ENCODE data around the gene RNU4-1.

The RNU4-1 gene

GRCh38 chr12:120287491-120287890 is 5.5 kb downstream of the RNU4-1 start:
- DNase-seq: no peak

- DNase-seq: no peak
Observed at GRCh38 chr12:120286768-120287490, 6.1 kb downstream of the RNU4-1 start.

GRCh38 chr12:120284381-120284780 is 8.7 kb downstream of the RNU4-1 start:
- DNase-seq: no peak

GRCh38 chr12:120283318-120283717 is 9.7 kb downstream of the RNU4-1 start:
- no peak for DNase-seq

- DNase-seq: no peak
Observed at GRCh38 chr12:120278137-120279069, 14.6 kb downstream of the RNU4-1 start.

GRCh38 chr12:120276734-120277133 is 16.3 kb downstream of the RNU4-1 start:
- no peak for DNase-seq

- DNase-seq: no peak
Observed at GRCh38 chr12:120267736-120268135, 25.3 kb downstream of the RNU4-1 start.

GRCh38 chr12:120266180-120266870 is 26.7 kb downstream of the RNU4-1 start:
- no peak for DNase-seq

- peak; percentile 64 for DNase-seq
Observed at GRCh38 chr12:120265473-120266179, 27.4 kb downstream of the RNU4-1 start, which contains the start of gene PXN. TSS of gene PXN (minus strand) at chr12:120265730. CDS start at chr12:120265629, 101 bp downstream.

GRCh38 chr12:120264904-120265472 is 28.0 kb downstream of the RNU4-1 start:
- DNase-seq: no peak

- no peak for DNase-seq
Observed at GRCh38 chr12:120264086-120264903, 28.7 kb downstream of the RNU4-1 start.

GRCh38 chr12:120263748-120264085 is 29.3 kb downstream of the RNU4-1 start:
- no peak for DNase-seq

GRCh38 chr12:120262852-120263747 is 29.9 kb downstream of the RNU4-1 start:
- no peak for DNase-seq

- DNase-seq: peak; percentile 3
Observed at GRCh38 chr12:120261951-120262851, 30.8 kb downstream of the RNU4-1 start.

- DNase-seq: no peak
Observed at GRCh38 chr12:120260607-120261006, 32.4 kb downstream of the RNU4-1 start.

- DNase-seq: no peak
Observed at GRCh38 chr12:120259418-120260202, 33.4 kb downstream of the RNU4-1 start.

- DNase-seq: no peak
Observed at GRCh38 chr12:120258323-120258896, 34.6 kb downstream of the RNU4-1 start.
